T-helper 1 cell treated with Interleukin-12 subunit alpha and Interleukin-12 subunit beta and Interleukin-4 antibody, amounts not matched to agents 30 μg/mL and 1 μg/mL, for 36 hours (primary cell): Measurements from ENCODE around the gene SCP2.

Experiments
- H3K27ac Mint-ChIP-seq: one replicate; pipeline ENCODE4 v1.8.0; 2021; ENCODE audit warnings: mild to moderate bottlenecking, mixed read lengths
- H3K27me3 Mint-ChIP-seq: one replicate; pipeline ENCODE4 v1.8.0; 2021; ENCODE audit warnings: low read depth, mixed read lengths
- H3K36me3 Mint-ChIP-seq: one replicate; pipeline ENCODE4 v1.8.0; 2021; ENCODE audit warnings: low read depth, mixed read lengths
- H3K4me1 Mint-ChIP-seq: one replicate; pipeline ENCODE4 v1.8.0; 2021; ENCODE audit warnings: low read depth, mixed read lengths
- H3K4me3 Mint-ChIP-seq: one replicate; pipeline ENCODE4 v1.8.0; 2021; ENCODE audit warnings: mild to moderate bottlenecking, moderate library complexity, mixed read lengths
- H3K9me3 Mint-ChIP-seq: one replicate; pipeline ENCODE4 v1.8.0; 2021; ENCODE audit warnings: mixed read lengths

The SCP2 gene

DNA sequence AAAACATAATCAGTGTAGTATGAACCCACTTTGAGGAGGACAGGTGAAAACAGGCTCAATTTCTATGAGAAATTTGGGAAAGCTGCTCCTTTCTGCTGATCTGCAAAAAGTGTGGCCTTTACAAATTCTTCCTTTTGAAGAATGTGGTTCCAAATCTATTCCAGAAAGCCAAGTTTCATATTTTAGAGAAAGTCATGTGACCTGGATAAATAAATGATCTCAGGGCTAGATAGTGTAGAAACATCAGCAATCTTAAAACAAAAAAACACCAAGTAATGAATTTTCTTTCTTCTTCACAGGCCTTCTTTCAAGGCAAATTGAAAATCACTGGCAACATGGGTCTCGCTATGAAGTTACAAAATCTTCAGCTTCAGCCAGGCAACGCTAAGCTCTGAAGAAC lies 123.2 kb downstream of the SCP2 start:
- Mint-ChIP-seq H3K36me3 (peaks cover 36% of the 10 kb centered on the region), H3K27ac (no peak overlapping the region), H3K9me3 (no peaks in the 10 kb centered on the region), H3K4me1 (peaks cover 6% of the 10 kb centered on the region), H3K4me3 (no peak overlapping the region), H3K27me3 (no peaks in the 10 kb centered on the region)

DNA sequence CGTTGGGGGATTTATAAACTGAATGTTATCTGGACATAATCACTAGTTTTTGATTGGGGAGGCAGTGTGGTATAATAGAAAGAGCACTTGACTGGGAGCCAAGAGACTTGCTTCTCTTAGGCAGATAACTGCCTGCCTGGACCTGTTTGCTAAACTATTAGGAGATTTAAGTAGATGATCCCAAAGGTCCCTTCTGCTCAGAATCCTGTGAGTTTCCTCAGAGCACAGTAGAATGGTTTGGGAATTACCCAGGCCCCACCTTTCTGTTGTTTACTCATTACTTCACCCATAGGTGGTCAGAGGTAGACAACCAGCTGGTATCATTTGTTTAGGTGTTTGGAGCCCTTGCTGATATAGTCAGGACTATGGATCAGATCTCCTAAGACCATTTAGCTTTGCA lies 124.6 kb downstream of the SCP2 start:
- Mint-ChIP-seq H3K4me1 (peaks cover 6% of the 10 kb centered on the region), H3K4me3 (no peak overlapping the region), H3K9me3 (no peaks in the 10 kb centered on the region), H3K36me3 (peaks cover 35% of the 10 kb centered on the region), H3K27ac (no peak overlapping the region), H3K27me3 (no peaks in the 10 kb centered on the region)

DNA sequence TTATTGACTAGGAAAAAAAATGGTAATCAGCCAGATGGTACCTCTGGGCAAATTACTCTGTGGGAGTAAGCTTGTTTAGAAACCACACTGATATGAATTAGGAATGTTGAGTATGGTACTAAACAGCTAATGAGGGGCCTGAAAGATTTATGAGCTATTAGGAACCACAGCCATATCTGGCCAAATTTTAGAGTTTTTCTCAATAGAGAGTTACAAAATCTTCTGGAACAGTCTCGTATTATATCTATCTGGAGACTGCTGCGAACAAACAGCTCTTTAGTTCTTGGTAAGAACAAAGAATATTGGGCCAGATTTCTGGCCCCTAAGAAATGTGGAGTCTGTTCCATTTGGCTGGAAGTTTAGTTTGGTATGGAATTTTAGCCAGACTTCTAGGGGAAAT lies 130.1 kb downstream of the SCP2 start:
- Mint-ChIP-seq H3K4me3 (no peak overlapping the region), H3K27ac (no peak overlapping the region), H3K36me3 (peaks cover 17% of the 10 kb centered on the region), H3K9me3 (no peaks in the 10 kb centered on the region), H3K27me3 (peaks cover 36% of the 10 kb centered on the region), H3K4me1 (no peaks in the 10 kb centered on the region)

DNA sequence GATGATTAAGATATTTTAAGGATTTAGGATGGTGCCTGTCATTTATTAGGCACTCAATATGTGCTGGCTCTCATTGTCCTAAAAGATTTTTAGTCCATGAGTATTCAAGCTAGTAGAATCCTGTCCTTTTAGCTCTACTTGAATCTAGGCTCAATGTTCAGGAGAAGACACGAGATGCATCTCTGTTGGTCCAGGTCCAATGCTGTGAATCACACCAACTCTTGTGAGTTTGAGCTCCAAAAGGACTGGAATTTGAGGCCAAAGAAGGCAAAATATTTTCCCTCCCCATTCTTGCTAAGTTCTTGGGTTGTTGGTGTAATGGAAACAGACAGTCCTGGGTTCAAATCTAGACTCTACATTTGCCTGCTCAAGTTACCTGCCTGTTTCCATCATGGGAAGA lies 133.5 kb downstream of the SCP2 start:
- no peaks in the 10 kb centered on the region for H3K36me3 Mint-ChIP-seq
- H3K4me3 Mint-ChIP-seq, result no peak overlapping the region
- H3K4me1 Mint-ChIP-seq, result no peaks in the 10 kb centered on the region
- H3K9me3 Mint-ChIP-seq, result no peaks in the 10 kb centered on the region
- H3K27me3 Mint-ChIP-seq, result peaks cover 64% of the 10 kb centered on the region
- H3K27ac Mint-ChIP-seq, result no peak overlapping the region

DNA sequence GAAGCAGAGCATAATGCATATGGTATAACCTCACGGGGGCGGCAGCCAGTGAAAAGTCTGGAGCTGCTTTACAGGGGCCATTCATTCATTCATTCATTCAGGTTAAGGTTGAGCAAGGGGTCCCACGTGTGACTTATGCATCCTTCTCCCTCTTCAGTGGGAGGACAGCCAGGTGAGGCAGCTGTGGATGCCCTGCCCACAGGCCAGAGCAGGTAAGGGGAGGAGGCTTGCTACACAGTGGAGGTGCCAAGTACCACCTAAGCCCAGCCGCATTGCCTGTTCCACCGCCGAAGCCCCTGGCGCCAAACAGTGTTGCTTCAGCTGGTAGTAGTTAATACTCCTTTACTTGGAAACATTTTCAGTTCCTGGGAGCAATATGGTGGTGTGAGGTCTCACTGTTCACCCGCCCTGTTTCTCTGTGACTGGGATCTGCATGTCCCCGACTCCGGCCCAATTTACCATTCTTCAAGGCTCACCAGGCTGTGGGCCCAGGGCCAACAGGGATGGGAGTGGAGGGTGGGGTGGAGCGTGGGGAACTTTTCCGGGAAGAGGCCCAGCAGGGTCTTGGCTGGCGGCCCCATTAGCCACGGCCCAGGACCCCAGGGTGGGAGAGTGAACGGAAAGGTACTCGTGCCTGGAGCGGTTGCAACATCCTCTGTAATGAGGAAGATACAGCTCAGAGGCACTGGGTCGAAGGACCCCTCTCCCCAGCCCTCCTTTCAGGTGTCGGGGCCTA lies 134.2 kb downstream of the SCP2 start:
- Mint-ChIP-seq H3K9me3 (no peaks in the 10 kb centered on the region), H3K27ac (no peak overlapping the region), H3K27me3 (peaks cover 66% of the 10 kb centered on the region), H3K36me3 (no peaks in the 10 kb centered on the region), H3K4me3 (no peak overlapping the region), H3K4me1 (no peaks in the 10 kb centered on the region)

DNA sequence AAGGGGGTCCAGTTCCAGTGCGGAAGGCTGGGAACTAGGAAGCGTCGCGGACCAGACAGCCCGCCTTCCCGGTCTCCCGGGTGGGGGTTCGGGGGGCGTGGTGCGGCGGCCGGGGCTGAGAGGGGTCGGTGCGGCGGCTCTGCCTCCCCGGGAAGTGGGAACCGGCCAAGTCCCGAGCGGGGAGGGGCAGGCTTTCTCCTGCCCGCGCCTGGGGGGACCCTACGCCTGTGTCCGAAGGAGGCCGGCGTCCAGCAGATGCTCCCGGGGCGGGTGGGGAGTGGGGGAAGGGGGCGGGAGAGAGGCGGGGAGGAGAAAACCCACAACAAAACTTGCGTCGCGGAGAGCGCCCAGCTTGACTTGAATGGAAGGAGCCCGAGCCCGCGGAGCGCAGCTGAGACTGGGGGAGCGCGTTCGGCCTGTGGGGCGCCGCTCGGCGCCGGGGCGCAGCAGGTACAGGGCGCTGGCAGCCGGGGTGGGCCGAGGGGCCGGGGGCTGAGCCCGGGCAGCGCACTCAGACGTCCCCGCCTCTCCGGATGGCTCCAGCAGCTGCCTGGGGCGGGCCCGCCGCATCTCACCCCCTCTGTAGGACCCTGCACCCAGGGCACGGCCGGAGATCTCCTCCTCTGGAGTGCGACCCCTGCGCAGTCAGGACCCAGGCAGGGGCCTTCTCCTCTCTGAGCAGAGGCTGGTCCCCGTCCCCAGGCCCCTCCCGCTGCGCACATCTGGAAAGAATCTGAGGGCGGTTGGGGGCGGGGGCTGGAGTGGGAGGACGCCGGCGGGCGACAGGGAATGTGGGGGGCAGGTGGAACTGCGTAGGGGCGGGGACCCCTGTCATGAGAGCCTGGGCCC lies 135.0 kb downstream of the SCP2 start, which contains the start of gene PODN:
Gene PODN (plus strand): TSS at position 355 of the 849 bp plus-strand sequence. CDS start 7,643 bp downstream, outside the sequence.
- Mint-ChIP-seq H3K36me3 (no peaks in the 10 kb centered on the region), H3K27me3 (peaks cover 66% of the 10 kb centered on the region), H3K9me3 (no peaks in the 10 kb centered on the region), H3K27ac (no peak within 1 kb of the TSS), H3K4me3 (no peak within 1 kb of the TSS), H3K4me1 (no peaks in the 10 kb centered on the region)

DNA sequence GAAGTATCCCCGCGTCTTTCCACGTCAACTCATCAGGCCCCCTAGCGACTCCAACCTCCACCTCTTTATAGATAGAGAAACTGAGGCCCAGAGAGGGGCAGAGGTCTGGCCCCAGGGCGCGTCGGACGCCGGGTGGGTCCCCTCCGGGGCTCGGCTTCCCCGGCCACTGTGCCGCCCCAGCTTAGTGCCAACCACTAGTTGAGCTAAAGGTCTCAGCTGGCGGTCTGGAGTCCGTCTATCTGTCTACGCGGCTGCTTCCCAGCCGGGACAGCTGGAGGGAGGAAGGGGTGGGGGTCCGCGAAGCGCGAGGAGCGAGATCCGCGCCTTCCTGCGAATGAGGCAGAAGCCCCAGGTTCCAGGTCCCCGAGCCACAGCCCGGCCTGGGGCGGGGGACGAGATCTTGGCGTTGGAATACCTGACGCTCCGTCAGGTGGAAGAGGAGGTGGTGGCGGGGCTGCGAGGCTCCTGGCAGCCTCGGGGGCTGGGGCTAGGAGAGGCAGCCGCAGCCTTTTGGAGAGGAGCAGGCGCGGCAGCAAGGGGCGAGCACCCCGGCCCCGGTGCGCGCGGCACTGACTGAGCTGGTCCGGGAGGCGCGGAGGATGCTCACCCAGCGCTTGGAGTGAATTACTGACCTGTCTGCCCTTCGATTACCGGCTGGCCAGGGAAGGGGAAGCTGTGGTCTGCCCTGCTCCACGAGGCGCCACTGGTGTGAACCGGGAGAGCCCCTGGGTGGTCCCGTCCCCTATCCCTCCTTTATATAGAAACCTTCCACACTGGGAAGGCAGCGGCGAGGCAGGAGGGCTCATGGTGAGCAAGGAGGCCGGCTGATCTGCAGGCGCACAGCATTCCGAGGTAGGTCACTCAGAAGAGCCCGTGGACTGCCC lies 135.9 kb downstream of the SCP2 start:
- no peaks in the 10 kb centered on the region for H3K9me3 Mint-ChIP-seq

DNA sequence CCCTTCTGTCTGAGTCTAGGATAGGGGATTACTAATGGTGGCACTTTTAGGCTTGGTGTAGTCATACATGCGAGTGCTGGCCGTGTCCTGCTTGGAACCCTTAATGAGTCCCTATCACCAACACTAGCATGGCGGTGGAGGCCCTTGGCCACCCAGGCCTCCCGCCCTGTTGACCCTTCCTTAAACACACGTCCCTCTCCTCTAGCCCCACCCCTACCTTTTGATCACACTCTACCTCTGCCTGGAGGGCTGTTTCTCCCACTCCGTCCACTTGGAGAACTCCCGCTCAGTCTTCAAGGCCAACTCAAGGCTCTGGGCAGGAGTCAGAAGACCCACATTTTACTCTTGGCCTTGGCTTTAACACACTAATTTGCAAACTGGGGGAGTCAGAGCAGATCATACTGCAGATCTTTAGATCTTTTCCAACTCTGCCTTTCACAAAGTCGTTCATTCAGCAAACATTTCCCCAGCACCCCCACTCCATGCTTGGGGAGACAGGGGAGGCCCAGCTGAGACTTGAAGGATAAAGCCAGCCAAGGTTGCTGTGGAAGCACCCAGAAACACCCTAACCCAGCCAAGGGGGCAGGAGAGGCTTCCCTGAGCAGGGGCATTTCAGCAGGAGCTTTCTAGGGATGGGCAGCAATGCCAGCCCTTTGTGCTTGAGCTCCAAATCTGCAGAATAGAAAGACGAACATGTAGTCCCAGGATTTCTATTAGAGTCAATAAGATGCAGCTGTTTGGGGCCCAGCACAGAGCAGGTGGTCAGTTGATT lies 136.9 kb downstream of the SCP2 start:
- no peaks in the 10 kb centered on the region for H3K4me1 Mint-ChIP-seq
- H3K27ac Mint-ChIP-seq, result no peak overlapping the region
- H3K4me3 Mint-ChIP-seq, result no peak overlapping the region
- H3K36me3 Mint-ChIP-seq, result no peaks in the 10 kb centered on the region
- no peaks in the 10 kb centered on the region for H3K9me3 Mint-ChIP-seq
- H3K27me3 Mint-ChIP-seq, result peaks cover 57% of the 10 kb centered on the region

More for the DNA sequence above, 135.9 kb downstream of the SCP2 start:
- Mint-ChIP-seq H3K36me3 (no peaks in the 10 kb centered on the region), H3K4me1 (no peaks in the 10 kb centered on the region), H3K27me3 (peaks cover 61% of the 10 kb centered on the region), H3K4me3 (no peak overlapping the region), H3K27ac (no peak overlapping the region)

DNA sequence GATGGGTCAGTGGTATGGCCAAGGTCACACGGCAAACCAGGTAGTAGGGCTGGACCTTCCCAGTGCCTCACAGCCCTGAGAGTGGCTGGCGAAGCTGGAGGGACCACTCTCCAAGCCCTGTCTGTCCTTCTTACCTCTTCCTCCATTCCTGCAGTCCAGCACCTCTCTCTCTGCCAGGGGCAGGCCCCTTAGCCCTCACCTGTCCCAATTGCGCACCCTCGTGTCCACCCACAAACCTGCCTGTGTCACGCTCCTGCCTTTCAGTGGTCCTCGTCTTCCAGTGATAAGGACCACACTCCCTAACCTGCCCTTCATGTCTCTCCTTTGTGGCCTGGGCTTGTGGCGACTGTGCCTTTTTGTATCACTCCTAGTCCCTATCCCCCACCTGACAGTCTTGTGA lies 138.3 kb downstream of the SCP2 start:
- Mint-ChIP-seq H3K27me3 (peaks cover 42% of the 10 kb centered on the region), H3K4me3 (no peak overlapping the region), H3K4me1 (no peaks in the 10 kb centered on the region), H3K27ac (no peak overlapping the region), H3K36me3 (no peaks in the 10 kb centered on the region), H3K9me3 (no peaks in the 10 kb centered on the region)

DNA sequence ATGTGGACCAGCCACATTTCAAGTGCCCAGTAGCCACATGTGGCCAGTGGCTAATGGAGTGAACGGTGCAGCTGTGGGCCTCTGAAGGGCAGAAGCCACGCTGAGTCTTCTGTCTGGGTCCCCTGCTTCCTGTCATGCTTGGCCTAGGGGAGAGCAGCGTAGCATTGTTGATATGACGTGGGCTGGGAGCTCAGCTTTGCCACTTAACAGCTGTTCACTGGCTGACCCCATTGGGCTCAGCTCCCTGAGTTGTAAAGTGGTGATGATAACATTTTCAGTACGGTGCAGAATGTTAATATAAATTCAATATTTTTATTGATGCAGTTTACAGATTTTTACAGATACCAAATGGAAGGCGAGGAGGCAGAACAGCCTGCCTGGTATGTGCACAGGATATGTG lies 139.4 kb downstream of the SCP2 start:
- no peaks in the 10 kb centered on the region for H3K4me1 Mint-ChIP-seq
- H3K27ac Mint-ChIP-seq, result no peak overlapping the region
- H3K27me3 Mint-ChIP-seq, result peaks cover 31% of the 10 kb centered on the region
- no peaks in the 10 kb centered on the region for H3K36me3 Mint-ChIP-seq
- no peaks in the 10 kb centered on the region for H3K9me3 Mint-ChIP-seq
- H3K4me3 Mint-ChIP-seq, result no peak overlapping the region

DNA sequence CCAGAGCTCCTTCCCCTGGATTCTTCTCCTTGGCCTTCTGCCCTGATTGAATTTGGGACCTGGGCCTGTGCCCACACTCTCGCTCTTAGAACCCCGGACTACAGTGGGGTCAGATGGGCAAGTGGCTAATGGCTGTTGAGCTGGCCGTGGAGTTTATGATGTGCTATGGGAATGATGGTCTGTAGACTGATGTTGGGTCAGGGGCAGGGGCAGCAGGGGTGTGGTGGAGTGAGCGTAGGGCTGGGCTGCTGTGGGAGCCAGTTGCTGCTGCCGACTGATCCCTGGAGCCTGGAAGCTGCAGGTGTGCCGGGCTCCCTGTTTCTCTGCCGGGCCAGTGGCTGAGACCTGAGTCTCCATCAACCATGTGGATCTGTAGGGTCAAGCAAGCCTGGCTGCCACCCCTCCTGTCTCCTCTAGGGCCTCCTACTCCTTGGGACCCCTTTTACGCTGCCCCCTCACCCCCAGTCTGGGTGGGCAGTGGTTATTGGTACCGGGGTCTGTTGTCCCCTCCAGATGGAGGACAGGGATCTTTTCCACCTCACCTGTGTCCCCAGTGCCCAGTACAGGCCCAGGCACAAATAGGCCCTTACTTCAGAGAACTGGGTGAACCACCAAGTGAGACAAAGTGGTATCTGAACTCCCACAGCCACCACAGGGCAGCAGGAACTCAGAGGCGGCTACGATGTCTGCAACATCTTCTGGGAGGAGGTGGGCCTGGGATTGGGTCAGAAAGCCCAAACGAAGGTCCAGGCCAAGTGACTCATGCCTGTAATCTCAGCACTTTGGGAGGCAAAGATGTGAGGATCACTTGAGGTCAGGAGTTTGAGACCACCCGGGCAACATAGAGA lies 140.0 kb downstream of the SCP2 start:
- no peaks in the 10 kb centered on the region for H3K4me1 Mint-ChIP-seq
- no peak overlapping the region for H3K4me3 Mint-ChIP-seq
- no peaks in the 10 kb centered on the region for H3K36me3 Mint-ChIP-seq
- no peaks in the 10 kb centered on the region for H3K9me3 Mint-ChIP-seq
- H3K27ac Mint-ChIP-seq, result no peak overlapping the region
- H3K27me3 Mint-ChIP-seq, result peaks cover 30% of the 10 kb centered on the region

DNA sequence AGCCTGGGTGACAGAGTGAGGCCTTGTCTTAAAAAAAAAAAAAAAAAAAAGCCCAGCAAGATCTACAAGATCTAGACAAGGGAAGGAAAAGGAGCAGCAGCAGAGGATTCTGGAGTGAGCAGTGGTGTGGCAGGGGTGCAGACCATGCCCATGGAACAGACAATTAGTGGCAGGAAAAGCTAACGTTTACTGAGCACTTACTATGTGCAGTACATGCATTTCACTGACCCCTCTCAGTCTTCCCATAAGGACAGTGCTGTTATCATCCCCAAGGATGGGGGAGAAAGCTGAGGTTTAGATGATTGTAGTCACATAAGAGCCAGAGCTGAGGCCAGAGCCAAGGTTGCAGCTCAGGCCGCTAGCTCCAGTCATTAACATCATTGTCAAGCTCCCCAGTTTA lies 140.8 kb downstream of the SCP2 start:
- no peaks in the 10 kb centered on the region for H3K36me3 Mint-ChIP-seq
- no peak overlapping the region for H3K27ac Mint-ChIP-seq
- H3K9me3 Mint-ChIP-seq, result no peaks in the 10 kb centered on the region
- peaks cover 25% of the 10 kb centered on the region for H3K27me3 Mint-ChIP-seq
- H3K4me1 Mint-ChIP-seq, result no peaks in the 10 kb centered on the region
- H3K4me3 Mint-ChIP-seq, result no peak overlapping the region
